H54 (cell line): Measurements from ENCODE around the gene EPS8L1.

Source experiments
- DNase-seq: peaks from one replicate; pipeline ENCODE4 v3.0.0; 2011; ENCODE audit warnings: low spot score, mixed read lengths; ENCODE audit not compliant: insufficient read length
- FAIRE-seq: peaks from 3 replicates; lab custom pipeline; 2011; peaks lifted over from hg19 to GRCh38; lab: Jason Lieb, UNC
- POLR2A ChIP-seq: IDR thresholded peaks from 2 replicates; pipeline ENCODE4 v1.6.1; 2011; ENCODE audit warnings: low read depth, mild to moderate bottlenecking, low read length

The EPS8L1 gene

GRCh38 chr19:55089342-55089944 lies 13.8 kb downstream of the EPS8L1 start:
- no peak for DNase-seq
- TF ChIP-seq POLR2A: no peak
- no peak for FAIRE-seq

- FAIRE-seq (no peak), DNase-seq (no peak)
- no peak for TF ChIP-seq POLR2A
Observed at GRCh38 chr19:55090564-55090963, 14.9 kb downstream of the EPS8L1 start.

- DNase-seq: no peak
- no peak for FAIRE-seq
- 0 out of 2 replicates have a peak, but pooled peaks have one; percentile 19 for TF ChIP-seq POLR2A
Observed at GRCh38 chr19:55091126-55091910, 15.6 kb downstream of the EPS8L1 start.

- TF ChIP-seq POLR2A: no peak
- no peak for FAIRE-seq
- DNase-seq: no peak
Observed at GRCh38 chr19:55091955-55092354, 16.3 kb downstream of the EPS8L1 start.

- TF ChIP-seq POLR2A: no peak
- no peak for FAIRE-seq
- DNase-seq: no peak
Observed at GRCh38 chr19:55092423-55093318, 17.0 kb downstream of the EPS8L1 start.

GRCh38 chr19:55094456-55095259 lies 19.0 kb downstream of the EPS8L1 start:
- no peak for DNase-seq
- FAIRE-seq: no peak
- no peak for TF ChIP-seq POLR2A

- DNase-seq (peak; percentile 96), FAIRE-seq (no peak)
- no peak for TF ChIP-seq POLR2A
Observed at GRCh38 chr19:55095260-55096060, 19.8 kb downstream of the EPS8L1 start.

- no peak for TF ChIP-seq POLR2A
- FAIRE-seq: no peak
- DNase-seq: no peak
Observed at GRCh38 chr19:55096061-55096701, 20.5 kb downstream of the EPS8L1 start.

GRCh38 chr19:55097864-55098715 lies 22.4 kb downstream of the EPS8L1 start:
- TF ChIP-seq POLR2A: no peak
- DNase-seq (no peak), FAIRE-seq (no peak)

GRCh38 chr19:55098716-55099556 lies 23.3 kb downstream of the EPS8L1 start:
- no peak for FAIRE-seq

More at GRCh38 chr19:55098716-55099556, 23.3 kb downstream of the EPS8L1 start:
- DNase-seq: no peak
- TF ChIP-seq POLR2A: no peak
